GM23338 (cell line): ENCODE results near the gene NFATC2IP. TPM values are rescaled to one million over a fixed set of nuclear protein-coding genes. Genes with fewer than 3 reads are reported as not detected.

Experiments used
- ATAC-seq: fragments of 200-7000 bp; cut with Tn5 transposase; 3 replicates; pipeline ENCODE4 v1.9.1; 2020
- DNase-seq: peaks from one replicate; pipeline ENCODE4 v3.0.0-alpha.2; 2015; ENCODE audit warnings: low spot score
- H2AFZ ChIP-seq: fragments of 200-600 bp; sonication (generic); 2 replicates; pipeline ENCODE4 v1.8.0; 2016; ENCODE audit warnings: antibody characterized with exemption, mild to moderate bottlenecking, moderate library complexity
- H3F3A ChIP-seq: fragments of 200-600 bp; sonication (generic); replicated peaks from 2 replicates; pipeline ENCODE4 v1.8.0; 2017; ENCODE audit warnings: antibody characterized with exemption, mixed run types, low read depth
- H3K27ac ChIP-seq: fragments of 200-600 bp; sonication (generic); 2 replicates; pipeline ENCODE4 v1.6.1; 2016; ENCODE audit warnings: low read depth
- H3K27me3 ChIP-seq: fragments of 200-600 bp; sonication (generic); 2 replicates; pipeline ENCODE4 v1.8.0; 2016; ENCODE audit warnings: mild to moderate bottlenecking, mixed run types, moderate library complexity; ENCODE audit not compliant: insufficient read depth
- H3K36me3 ChIP-seq: fragments of 200-600 bp; sonication (generic); 2 replicates; pipeline ENCODE4 v1.8.0; 2016; ENCODE audit warnings: mild to moderate bottlenecking; ENCODE audit not compliant: insufficient read depth
- H3K4me1 ChIP-seq: fragments of 200-600 bp; sonication (generic); 2 replicates; pipeline ENCODE4 v1.8.0; 2016; ENCODE audit warnings: mild to moderate bottlenecking, moderate library complexity; ENCODE audit not compliant: insufficient read depth
- H3K4me2 ChIP-seq: fragments of 200-600 bp; sonication (generic); 2 replicates; pipeline ENCODE4 v1.7.1; 2017; ENCODE audit warnings: mixed run types
- H3K4me3 ChIP-seq: fragments of 200-600 bp; sonication (generic); 2 replicates; pipeline ENCODE4 v1.6.1; 2016; ENCODE audit warnings: mixed run types
- H3K79me2 ChIP-seq: fragments of 200-600 bp; sonication (generic); replicated peaks from 2 replicates; pipeline ENCODE4 v1.8.0; 2017; ENCODE audit warnings: mild to moderate bottlenecking; ENCODE audit not compliant: insufficient read depth
- H3K9me2 ChIP-seq: fragments of 200-600 bp; sonication (generic); 2 replicates; pipeline ENCODE4 v1.8.0; 2017; ENCODE audit not compliant: insufficient read depth
- H4K20me1 ChIP-seq: fragments of 200-600 bp; sonication (generic); replicated peaks from 2 replicates; pipeline ENCODE4 v1.8.0; 2017; ENCODE audit warnings: mild to moderate bottlenecking; ENCODE audit not compliant: insufficient read depth
- H3K27ac Mint-ChIP-seq: 2 replicates; pipeline ENCODE4 v1.8.0; 2020; ENCODE audit warnings: inconsistent platforms, mild to moderate bottlenecking, moderate library complexity, mixed read lengths
- H3K27me3 Mint-ChIP-seq: 3 replicates; pipeline ENCODE4 v1.8.0; 2022; ENCODE audit warnings: low read depth, mild to moderate bottlenecking, moderate library complexity, mixed read lengths, inconsistent platforms; ENCODE audit not compliant: insufficient read depth, poor library complexity
- H3K36me3 Mint-ChIP-seq: 3 replicates; pipeline ENCODE4 v1.8.0; 2021; ENCODE audit warnings: low read depth, mild to moderate bottlenecking, inconsistent platforms, moderate library complexity, mixed read lengths
- H3K4me1 Mint-ChIP-seq: 3 replicates; pipeline ENCODE4 v1.8.0; 2020; ENCODE audit warnings: mild to moderate bottlenecking, inconsistent platforms, mixed read lengths
- H3K4me3 Mint-ChIP-seq: 3 replicates; pipeline ENCODE4 v1.8.0; 2021; ENCODE audit warnings: moderate library complexity, mild to moderate bottlenecking, inconsistent platforms, mixed read lengths
- H3K9me3 Mint-ChIP-seq: 3 replicates; pipeline ENCODE4 v1.8.0; 2020; ENCODE audit warnings: moderate library complexity, mild to moderate bottlenecking, inconsistent platforms, mixed read lengths
- CREB1 ChIP-seq: fragments of 250-450 bp; sonication (Bioruptor Pico); IDR thresholded peaks from 2 replicates; pipeline ENCODE4 v1.5.0; 2020; ENCODE audit warnings: low read depth, mild to moderate bottlenecking, moderate library complexity
- ETS1 ChIP-seq: IDR thresholded peaks from 2 replicates; pipeline ENCODE4 v1.6.1; 2016; ENCODE audit warnings: antibody characterized with exemption
- EZH2 ChIP-seq: fragments of 200-600 bp; sonication (generic); IDR thresholded peaks from one replicate; pipeline ENCODE4 v1.8.0; 2017; ENCODE audit warnings: antibody characterized with exemption, mild to moderate bottlenecking, low read depth; ENCODE audit not compliant: unreplicated experiment
- EZH2phosphoT487 ChIP-seq: fragments of 200-600 bp; sonication (generic); IDR thresholded peaks from one replicate; pipeline ENCODE4 v1.8.1; 2018; ENCODE audit warnings: antibody characterized with exemption; ENCODE audit not compliant: unreplicated experiment
- JUNB ChIP-seq: IDR thresholded peaks from one replicate; pipeline ENCODE4 v1.6.1; 2016; ENCODE audit warnings: antibody characterized with exemption; ENCODE audit not compliant: unreplicated experiment
- NANOG ChIP-seq: IDR thresholded peaks from 2 replicates; pipeline ENCODE4 v1.6.1; 2016; ENCODE audit warnings: antibody characterized with exemption, borderline replicate concordance
- POLR2AphosphoS5 ChIP-seq: IDR thresholded peaks from 2 replicates; pipeline ENCODE4 v1.6.1; 2016; ENCODE audit warnings: antibody characterized with exemption, low read depth
- STAT1 ChIP-seq: IDR thresholded peaks from one replicate; pipeline ENCODE4 v1.6.1; 2016; ENCODE audit warnings: antibody characterized with exemption; ENCODE audit not compliant: unreplicated experiment
- ZNF114 ChIP-seq: fragments of 250-450 bp; sonication (Bioruptor Pico); IDR thresholded peaks from 2 replicates; pipeline ENCODE4 v1.5.0; 2020; ENCODE audit warnings: mild to moderate bottlenecking, moderate library complexity
- ZNF331 ChIP-seq: fragments of 250-450 bp; sonication (Bioruptor Pico); IDR thresholded peaks from 2 replicates; pipeline ENCODE4 v1.5.0; 2020; ENCODE audit warnings: low read depth, mild to moderate bottlenecking, moderate library complexity
- ZNF462 ChIP-seq: fragments of 250-450 bp; sonication (Bioruptor Pico); IDR thresholded peaks from 2 replicates; pipeline ENCODE4 v1.5.0; 2020; ENCODE audit warnings: mild to moderate bottlenecking, moderate library complexity
- polyA plus RNA-seq: library from polyadenylated mRNA; unstranded; fragments of >200 nt; fragmentation: Nextera tagmentation; extraction: Ambion mirVana; gene quantifications from 2 replicates; pipeline ENCODE4 v1.2.1, GENCODE V29; 2016
- total RNA-seq: library from RNA; depleted of rRNA; stranded (reverse); fragments of >200 nt; shearing (Covaris generic); gene quantifications from 2 replicates; pipeline ENCODE4 v1.2.3, GENCODE V29; 2014
- TF ChIP-seq, protein P1 (sequence below): IDR thresholded peaks from one replicate; pipeline ENCODE4 v1.6.1; 2018; ENCODE audit warnings: antibody characterized with exemption; ENCODE audit not compliant: unreplicated experiment
- TF ChIP-seq, protein P2 (sequence below), 2 experiments: fragments of 200-600 bp in 1 of 2; sonication (generic) in 1 of 2; conservative IDR thresholded peaks; 2 replicates each; pipeline versions ENCODE4 v1.5.1 to v1.6.1; 2016 to 2017; ENCODE audit warnings: antibody characterized with exemption in 2 of 2, low read depth in 2 of 2, mild to moderate bottlenecking in 2 of 2, moderate library complexity in 1 of 2

The NFATC2IP gene
- total and polyA plus RNA-seq, 2 experiments from 2014 or later: 23.5 to 65.4 TPM

- no peaks in the 10 kb centered on the region; the same call in 2 of the 3 replicates for H3K9me3 Mint-ChIP-seq
- H3K27ac Mint-ChIP-seq: no peak overlapping the region
- no peak overlapping the region for H3K4me3 Mint-ChIP-seq
- Histone ChIP-seq H3K79me2 (peaks cover 7% of the 10 kb centered on the region), H3K4me3 (no peak overlapping the region), H2AFZ (no peak overlapping the region), H3K9me2 (no peaks in the 10 kb centered on the region), H3K4me1 (no peaks in the 10 kb centered on the region), H3K4me2 (no peak overlapping the region), H3K36me3 (no peaks in the 10 kb centered on the region), H3F3A (peaks cover 2% of the 10 kb centered on the region; the same call in 1 of the 2 replicates), H3K27me3 (no peaks in the 10 kb centered on the region), H4K20me1 (no peaks in the 10 kb centered on the region), H3K27ac (no peak overlapping the region)
- DNase-seq (no peak), ATAC-seq (no peak)
- peaks cover 8% of the 10 kb centered on the region; the same call in 2 of the 3 replicates for H3K36me3 Mint-ChIP-seq
- peaks cover 7% of the 10 kb centered on the region; the same call in 2 of the 3 replicates for H3K4me1 Mint-ChIP-seq
- no peak for TF ChIP-seq STAT1
- TF ChIP-seq, protein P1, sequence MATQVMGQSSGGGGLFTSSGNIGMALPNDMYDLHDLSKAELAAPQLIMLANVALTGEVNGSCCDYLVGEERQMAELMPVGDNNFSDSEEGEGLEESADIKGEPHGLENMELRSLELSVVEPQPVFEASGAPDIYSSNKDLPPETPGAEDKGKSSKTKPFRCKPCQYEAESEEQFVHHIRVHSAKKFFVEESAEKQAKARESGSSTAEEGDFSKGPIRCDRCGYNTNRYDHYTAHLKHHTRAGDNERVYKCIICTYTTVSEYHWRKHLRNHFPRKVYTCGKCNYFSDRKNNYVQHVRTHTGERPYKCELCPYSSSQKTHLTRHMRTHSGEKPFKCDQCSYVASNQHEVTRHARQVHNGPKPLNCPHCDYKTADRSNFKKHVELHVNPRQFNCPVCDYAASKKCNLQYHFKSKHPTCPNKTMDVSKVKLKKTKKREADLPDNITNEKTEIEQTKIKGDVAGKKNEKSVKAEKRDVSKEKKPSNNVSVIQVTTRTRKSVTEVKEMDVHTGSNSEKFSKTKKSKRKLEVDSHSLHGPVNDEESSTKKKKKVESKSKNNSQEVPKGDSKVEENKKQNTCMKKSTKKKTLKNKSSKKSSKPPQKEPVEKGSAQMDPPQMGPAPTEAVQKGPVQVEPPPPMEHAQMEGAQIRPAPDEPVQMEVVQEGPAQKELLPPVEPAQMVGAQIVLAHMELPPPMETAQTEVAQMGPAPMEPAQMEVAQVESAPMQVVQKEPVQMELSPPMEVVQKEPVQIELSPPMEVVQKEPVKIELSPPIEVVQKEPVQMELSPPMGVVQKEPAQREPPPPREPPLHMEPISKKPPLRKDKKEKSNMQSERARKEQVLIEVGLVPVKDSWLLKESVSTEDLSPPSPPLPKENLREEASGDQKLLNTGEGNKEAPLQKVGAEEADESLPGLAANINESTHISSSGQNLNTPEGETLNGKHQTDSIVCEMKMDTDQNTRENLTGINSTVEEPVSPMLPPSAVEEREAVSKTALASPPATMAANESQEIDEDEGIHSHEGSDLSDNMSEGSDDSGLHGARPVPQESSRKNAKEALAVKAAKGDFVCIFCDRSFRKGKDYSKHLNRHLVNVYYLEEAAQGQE: no peak
- TF ChIP-seq JUNB: no peak
- no peak for TF ChIP-seq CREB1 (CRISPR knock-in tag)
- TF ChIP-seq, protein P2, sequence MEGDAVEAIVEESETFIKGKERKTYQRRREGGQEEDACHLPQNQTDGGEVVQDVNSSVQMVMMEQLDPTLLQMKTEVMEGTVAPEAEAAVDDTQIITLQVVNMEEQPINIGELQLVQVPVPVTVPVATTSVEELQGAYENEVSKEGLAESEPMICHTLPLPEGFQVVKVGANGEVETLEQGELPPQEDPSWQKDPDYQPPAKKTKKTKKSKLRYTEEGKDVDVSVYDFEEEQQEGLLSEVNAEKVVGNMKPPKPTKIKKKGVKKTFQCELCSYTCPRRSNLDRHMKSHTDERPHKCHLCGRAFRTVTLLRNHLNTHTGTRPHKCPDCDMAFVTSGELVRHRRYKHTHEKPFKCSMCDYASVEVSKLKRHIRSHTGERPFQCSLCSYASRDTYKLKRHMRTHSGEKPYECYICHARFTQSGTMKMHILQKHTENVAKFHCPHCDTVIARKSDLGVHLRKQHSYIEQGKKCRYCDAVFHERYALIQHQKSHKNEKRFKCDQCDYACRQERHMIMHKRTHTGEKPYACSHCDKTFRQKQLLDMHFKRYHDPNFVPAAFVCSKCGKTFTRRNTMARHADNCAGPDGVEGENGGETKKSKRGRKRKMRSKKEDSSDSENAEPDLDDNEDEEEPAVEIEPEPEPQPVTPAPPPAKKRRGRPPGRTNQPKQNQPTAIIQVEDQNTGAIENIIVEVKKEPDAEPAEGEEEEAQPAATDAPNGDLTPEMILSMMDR (conservative IDR thresholded peaks at IDR 0.05; ENCODE audit: low read depth in 2 of 2): no peak
- TF ChIP-seq EZH2phosphoT487: no peak
- TF ChIP-seq EZH2: no peak
- TF ChIP-seq POLR2AphosphoS5: no peak
- TF ChIP-seq ETS1: no peak
- no peak for TF ChIP-seq NANOG
- TF ChIP-seq ZNF331: no peak
- TF ChIP-seq ZNF462: no peak
- no peak for TF ChIP-seq ZNF114 (CRISPR knock-in tag)
- peaks cover 18% of the 10 kb centered on the region for H3K27me3 Mint-ChIP-seq
These were observed 4.1 kb upstream of the NFATC2IP start for GRCh38 chr16:28946681-28947080.
